Sigmoid colon (tissue), 4 donors: ENCODE measurements around the gene LGMN.

ENCODE experiments used
- CTCF ChIP-seq, 4 experiments: fragments of 450-650 bp in 3 of 4; fragments of 200-600 bp in 1 of 4; IDR thresholded peaks; one replicate each; pipeline ENCODE4 v1.5.1; 2016 to 2019; ENCODE audit warnings: antibody characterized with exemption in 4 of 4, mild to moderate bottlenecking in 3 of 4, moderate library complexity in 2 of 4
- EP300 ChIP-seq, 4 donors: sonication (generic); formaldehyde crosslinking; IDR thresholded peaks; one replicate each; pipeline ENCODE4 v1.6.1; 2017; ENCODE audit warnings: antibody characterized with exemption in 4 of 4
- POLR2A ChIP-seq, 2 donors: fragments of 450-650 bp; IDR thresholded peaks; one replicate each; pipeline ENCODE4 v1.6.1; 2016; ENCODE audit warnings: antibody characterized with exemption in 2 of 2, mild to moderate bottlenecking in 2 of 2, moderate library complexity in 2 of 2
- POLR2AphosphoS5 ChIP-seq, 4 donors: sonication (generic); formaldehyde crosslinking; IDR thresholded peaks; one replicate each; pipeline ENCODE4 v1.6.1; 2017; ENCODE audit warnings: antibody characterized with exemption in 4 of 4

- TF ChIP-seq CTCF (IDR thresholded peaks at IDR 0.05), result no peak
- TF ChIP-seq POLR2A (IDR thresholded peaks at IDR 0.05), result no peak
- no peak for TF ChIP-seq POLR2AphosphoS5 (IDR thresholded peaks at IDR 0.05)
- TF ChIP-seq EP300 (IDR thresholded peaks at IDR 0.05), result no peak
Measured at GRCh38 chr14:92731622-92732115, 16.8 kb downstream of the LGMN start.
